Ovary (tissue), 3 donors: Measurements from ENCODE around the gene ENPP3.

Experiments used
- POLR2A ChIP-seq: fragments of 450-650 bp; IDR thresholded peaks from one replicate; pipeline ENCODE4 v1.6.1; 2017; ENCODE audit warnings: antibody characterized with exemption, mild to moderate bottlenecking, moderate library complexity
- TF ChIP-seq, protein P1 (sequence below), 3 donors: fragments of 450-650 bp in 2 of 3; fragments of 200-600 bp in 1 of 3; IDR thresholded peaks; one replicate each; pipeline versions ENCODE4 v1.5.1 to v1.8.0; 2016 to 2022; ENCODE audit warnings: antibody characterized with exemption in 3 of 3, mild to moderate bottlenecking in 1 of 3
- donor health status: DM: no; HTN: no; CAD: no.

DNA sequence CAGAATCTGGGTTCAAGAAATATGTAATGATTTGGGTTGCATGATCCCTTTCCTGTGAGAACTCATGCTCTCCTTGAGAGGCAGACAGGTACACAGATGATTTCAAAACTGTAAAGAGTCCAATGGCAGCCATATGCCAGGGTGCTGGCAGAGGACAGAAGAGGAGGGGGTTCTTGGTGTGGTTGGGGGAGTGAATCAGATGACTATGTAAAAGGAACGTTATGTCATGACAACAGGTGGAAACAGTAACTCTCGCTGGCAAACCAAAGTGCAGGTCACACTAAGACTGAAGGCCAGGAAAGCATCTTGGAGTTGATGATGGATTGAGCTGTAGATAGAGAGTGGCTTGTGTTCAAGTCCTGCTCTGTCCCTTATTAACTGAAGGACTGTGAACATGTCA, 43.8 kb downstream of the ENPP3 start:
- TF ChIP-seq, protein P1, sequence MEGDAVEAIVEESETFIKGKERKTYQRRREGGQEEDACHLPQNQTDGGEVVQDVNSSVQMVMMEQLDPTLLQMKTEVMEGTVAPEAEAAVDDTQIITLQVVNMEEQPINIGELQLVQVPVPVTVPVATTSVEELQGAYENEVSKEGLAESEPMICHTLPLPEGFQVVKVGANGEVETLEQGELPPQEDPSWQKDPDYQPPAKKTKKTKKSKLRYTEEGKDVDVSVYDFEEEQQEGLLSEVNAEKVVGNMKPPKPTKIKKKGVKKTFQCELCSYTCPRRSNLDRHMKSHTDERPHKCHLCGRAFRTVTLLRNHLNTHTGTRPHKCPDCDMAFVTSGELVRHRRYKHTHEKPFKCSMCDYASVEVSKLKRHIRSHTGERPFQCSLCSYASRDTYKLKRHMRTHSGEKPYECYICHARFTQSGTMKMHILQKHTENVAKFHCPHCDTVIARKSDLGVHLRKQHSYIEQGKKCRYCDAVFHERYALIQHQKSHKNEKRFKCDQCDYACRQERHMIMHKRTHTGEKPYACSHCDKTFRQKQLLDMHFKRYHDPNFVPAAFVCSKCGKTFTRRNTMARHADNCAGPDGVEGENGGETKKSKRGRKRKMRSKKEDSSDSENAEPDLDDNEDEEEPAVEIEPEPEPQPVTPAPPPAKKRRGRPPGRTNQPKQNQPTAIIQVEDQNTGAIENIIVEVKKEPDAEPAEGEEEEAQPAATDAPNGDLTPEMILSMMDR (IDR thresholded peaks at IDR 0.05) = no peak
- no peak for TF ChIP-seq POLR2A
